GM19324 (cell line): Measurements from ENCODE around the gene BACH2.

Experiments used
- ATAC-seq: cut with Tn5 transposase; IDR thresholded peaks from one replicate; pipeline ENCODE4 v1.9.1; 2021; ENCODE audit warnings: mild to moderate bottlenecking, moderate library complexity; ENCODE audit not compliant: unreplicated experiment, low FRiP score

BACH2 gene

DNA sequence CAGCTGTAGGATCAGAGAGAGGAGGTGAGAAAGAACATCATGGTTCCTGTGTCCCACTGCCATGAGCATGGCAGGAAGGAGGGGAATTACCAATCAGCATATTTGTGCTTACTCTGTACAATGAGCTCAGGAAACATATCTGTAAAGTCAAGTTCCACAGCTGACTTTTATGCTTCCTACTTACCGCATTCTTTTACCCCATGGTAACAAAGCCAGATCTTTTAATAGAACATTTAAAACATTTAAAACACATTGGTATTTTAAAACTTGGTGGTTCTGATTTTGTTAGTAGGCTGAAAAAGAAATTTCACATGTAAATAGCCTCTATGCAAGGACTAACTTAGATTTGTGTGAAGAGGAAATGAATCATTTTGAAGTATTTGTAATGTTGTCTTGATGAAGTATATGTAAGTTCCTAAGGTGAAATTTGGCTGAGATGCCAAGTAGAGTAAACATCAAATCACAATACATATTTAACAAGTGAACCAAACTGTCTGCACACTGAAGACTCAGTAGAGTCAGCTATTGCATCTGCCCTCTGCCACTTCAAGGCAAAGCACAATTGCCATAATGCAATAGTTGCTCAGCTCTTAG is 287.6 kb downstream of the BACH2 start:
- ATAC-seq, result no peak

GRCh38 chr6:90008189-90008907 is 288.3 kb downstream of the BACH2 start:
- ATAC-seq, result no peak

GRCh38 chr6:90005048-90005827 is 291.4 kb downstream of the BACH2 start:
- ATAC-seq, result no peak

DNA sequence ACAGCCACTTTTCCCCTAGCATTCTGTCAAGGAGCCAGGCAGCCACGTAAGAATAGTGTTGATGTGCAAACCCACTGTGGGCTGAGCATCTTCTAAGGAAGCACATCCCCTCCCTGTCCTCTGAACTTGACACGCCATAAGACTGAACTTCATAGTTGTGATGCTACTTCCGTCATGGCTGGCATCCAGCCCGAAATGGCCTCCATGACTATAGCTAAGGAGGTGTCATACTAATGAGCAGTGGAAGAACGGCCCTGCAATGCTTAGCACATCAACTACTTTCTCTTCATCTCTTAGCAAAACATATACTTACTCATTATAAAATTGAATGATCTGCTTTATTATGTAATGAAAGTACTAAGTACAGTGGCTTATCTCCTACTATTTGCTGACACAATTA is 292.1 kb downstream of the BACH2 start:
- no peak for ATAC-seq

- ATAC-seq, result no peak
Measured at GRCh38 chr6:90003941-90004340, 292.7 kb downstream of the BACH2 start.

- ATAC-seq, result no peak
Measured at GRCh38 chr6:90003069-90003795, 293.4 kb downstream of the BACH2 start.

DNA sequence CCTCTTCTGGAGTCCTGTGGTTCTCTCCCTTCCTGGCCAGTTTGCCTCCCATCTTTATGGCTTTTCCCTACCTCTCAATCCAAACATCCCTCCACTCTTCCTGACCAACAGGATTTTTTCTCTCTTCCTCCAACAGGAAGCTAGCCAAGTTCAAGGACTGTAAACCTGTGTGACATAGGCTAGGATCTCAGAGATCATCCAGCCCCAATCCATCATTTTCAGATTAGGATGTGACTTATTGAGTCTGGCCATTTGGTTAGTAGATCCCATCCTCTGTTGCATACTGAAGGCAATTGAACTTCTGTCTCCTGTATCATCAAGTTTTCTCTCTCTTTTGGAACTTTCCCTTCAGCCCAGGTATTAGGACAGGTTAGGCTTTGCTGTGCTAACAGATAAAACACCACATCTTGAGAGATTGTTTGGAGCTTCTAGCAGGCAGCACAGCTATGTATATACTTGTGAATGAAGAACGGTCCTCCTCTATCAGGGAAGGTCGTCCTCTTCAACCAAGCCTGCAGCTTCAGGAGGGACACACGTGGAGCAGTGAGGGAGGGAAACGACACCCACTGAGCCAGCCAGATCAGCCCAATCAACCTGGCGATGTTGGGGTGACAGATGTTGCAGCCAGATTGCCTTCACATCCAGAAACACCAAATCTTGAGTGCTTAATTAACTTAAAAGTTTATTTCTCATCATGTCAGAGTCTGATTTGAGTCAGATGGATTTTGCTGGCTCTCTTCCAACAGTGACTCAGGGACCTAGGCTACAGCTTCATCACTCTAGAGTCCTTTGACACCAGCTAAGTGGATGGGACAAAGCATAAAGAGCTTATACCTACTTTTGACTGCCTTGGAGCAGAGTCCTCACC is 295.5 kb downstream of the BACH2 start:
- ATAC-seq, result no peak

DNA sequence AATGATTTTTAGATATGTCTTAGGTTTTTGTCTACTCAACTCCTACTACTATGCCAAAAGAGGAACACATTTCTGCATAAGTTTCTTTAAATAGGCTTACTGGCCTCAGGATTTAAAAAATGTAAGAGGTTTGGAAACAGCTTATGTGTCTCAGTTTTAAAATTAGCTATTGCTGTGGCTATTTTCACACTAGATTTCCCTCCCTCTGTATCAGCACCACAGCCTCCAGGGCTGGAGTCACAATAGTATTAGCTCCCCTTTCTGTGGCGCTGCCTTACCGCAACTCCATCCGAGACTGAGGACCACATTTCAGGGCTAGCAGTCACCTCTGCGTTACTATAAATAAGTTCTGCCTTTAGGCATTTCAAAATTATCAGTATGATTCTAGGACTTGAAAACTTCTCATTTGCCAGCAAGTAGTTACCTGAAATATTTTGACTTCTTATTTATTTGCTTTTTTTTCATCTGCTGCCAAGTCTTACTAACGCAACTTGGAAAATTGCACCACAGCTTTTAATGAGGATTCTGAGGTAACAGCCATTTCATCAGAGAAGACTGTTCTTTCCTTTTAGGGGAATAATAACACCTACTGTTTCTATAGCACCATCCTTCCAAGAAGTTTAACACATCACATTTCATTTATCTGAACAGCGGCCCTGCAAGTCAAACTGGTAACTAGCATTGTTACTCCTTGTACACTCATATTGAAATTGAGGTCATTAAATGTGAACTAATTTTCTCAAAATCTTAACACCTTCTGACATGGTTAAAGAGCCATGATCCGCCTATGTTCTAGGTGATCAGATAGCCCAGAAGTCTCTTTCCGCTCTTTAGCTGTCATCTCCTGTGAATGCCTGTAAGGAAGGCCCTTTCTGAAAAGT is 296.5 kb downstream of the BACH2 start:
- no peak for ATAC-seq

DNA sequence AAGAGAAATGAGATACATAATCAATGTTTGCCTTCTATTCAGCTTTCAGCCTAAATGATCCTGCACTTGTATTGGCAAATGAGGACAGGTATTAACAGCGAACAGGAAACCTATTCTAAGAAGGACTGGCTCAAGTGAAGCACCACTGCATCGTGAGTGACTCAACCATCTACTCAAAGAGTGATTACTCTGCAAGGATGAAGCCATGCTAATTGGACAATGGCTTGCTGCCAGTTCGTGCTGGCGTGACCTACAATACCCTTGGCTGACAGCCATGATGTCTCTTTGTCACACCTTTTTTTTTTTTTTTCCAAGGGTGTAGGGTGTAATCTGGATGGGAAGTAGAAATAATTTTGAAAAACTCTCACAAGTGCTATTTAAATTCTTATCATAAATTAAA is 297.5 kb downstream of the BACH2 start:
- ATAC-seq, result no peak

DNA sequence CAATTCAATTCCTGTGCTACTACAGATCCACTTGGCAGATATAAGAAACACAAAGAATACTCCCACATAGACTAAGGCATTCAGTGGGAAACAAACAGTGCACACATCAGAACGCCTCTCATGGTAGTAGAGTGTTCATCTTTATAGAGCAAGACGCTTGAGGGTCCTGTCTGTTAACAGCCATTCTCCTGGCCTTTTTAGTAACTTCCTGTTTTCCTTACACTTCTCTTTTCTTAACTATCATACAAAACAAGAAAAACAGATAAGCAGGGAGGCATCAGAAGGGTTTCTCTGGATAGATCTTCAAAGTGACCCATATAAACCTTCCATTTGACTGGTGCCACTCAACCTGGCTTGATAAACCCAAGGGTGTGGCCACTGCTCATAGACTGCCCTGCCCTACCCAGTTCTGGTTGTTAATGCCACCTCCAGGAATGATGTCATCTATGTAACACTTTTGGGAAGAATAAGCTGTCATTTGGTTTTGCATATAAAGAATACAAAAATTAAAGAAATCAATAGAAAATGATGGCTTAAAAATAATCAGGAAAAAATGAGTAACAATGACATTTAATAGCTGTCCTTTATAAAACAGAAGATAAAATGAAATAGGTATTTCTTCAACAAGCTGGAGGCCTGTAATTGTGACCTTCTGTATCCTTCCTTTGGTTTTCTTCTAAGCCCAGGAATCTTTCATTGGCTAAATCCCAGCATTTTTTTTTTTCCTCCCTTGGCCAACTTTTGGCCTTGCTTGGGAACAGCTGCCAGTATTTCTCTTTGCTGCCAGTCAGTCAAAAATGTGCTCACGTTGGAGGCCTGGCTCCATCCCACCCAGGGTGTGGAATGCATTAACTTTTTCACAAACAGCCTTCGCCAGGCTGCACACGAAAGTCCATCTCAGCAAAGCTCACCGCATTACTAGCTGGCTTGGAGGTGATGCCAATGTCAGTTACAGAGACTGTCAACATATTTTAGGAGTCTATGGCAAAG is 298.9 kb downstream of the BACH2 start:
- ATAC-seq, result no peak

DNA sequence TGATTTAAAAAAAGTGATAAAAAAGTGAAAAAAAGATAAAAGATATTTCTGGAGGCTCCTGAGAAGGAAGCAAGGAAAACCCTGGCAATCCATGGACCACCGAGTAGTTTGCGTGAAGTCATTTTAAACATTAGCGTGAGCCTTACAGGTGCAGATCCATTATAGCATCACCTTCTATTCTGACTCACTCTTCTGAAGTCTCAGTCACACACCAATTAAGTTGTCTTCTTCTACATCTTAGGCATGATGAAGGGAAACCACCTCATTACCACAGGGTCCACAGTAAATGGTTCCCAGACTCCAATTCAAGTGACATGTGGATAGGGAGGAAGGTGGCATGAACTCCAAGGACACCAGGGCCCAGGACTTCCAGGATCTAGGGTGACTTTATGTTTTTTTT is 303.2 kb downstream of the BACH2 start:
- no peak for ATAC-seq

GRCh38 chr6:89992818-89993217 is 303.8 kb downstream of the BACH2 start:
- ATAC-seq, result no peak

GRCh38 chr6:89989742-89990141 is 306.9 kb downstream of the BACH2 start:
- ATAC-seq, result no peak

DNA sequence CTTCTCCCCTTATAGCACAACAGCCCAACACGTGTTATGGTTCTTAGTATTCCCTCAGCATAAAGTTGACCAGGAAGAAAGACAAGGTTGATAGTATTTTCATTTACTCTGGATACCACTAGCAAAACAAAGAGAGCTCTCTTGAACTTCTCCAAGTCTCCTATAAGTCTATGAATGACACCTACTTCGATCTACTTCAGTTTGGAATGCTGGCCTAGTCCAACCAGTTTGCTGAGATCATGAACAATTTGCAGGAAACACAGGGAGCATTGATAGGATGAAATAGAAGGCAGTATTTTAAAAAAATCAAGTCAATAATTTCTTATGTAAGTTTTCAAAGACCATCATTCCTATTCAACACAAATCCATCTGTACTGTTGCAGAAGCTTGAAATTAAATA is 308.8 kb downstream of the BACH2 start:
- no peak for ATAC-seq

DNA sequence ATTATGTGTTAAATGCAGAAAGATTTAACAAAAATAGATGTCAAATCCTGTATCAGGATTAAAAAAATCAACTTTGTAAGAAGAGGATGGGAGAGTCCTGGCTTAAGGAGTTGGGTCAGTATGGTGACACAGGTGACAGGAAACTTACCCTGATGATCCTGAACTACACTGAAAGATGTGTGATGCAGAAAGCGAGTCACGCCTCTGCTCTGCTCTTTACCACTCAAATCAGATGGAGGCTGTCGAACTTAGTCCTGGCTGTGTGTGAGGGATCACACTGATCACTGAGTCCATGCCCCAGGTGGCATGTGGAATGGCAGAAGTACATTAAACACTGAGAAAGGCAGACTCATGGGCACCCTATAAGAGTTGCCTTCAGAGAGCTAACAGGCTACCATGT is 309.5 kb downstream of the BACH2 start:
- no peak for ATAC-seq

DNA sequence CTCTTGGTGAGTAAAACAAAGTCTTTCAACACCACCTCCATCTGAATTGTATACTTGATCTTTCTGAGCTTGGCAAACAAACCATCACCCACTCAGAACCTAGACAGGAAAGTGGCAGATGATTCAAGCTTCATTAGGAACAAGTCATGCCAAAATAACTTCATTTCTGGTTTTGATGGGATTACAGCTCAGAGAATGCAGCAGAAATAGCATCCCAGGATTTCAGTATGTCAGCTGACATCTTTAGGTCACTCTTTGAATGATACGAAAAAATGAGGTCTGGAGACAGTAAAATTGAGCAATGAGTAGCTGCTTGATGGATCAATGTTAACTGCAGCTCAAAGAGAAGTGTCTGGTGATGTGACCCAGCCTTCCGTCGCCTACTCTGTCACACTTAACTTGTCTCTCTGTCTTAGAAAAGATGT is 310.0 kb downstream of the BACH2 start:
- no peak for ATAC-seq

GRCh38 chr6:89985751-89986493 is 310.7 kb downstream of the BACH2 start:
- no peak for ATAC-seq
